ENCODE data around the gene LYRM1. TPM values are rescaled to one million over a fixed set of nuclear protein-coding genes. Genes with fewer than 3 reads are reported as not detected.

LYRM1 gene
- total and polyA plus RNA-seq, 3 donors from 2014 or later, result 30.2 to 87.2 (median 43.0) TPM

GRCh38 chr16:20916289-20916688 is 15.7 kb downstream of the LYRM1 start:
- Histone ChIP-seq H3K4me3 (no peak overlapping the region), H3K4me1 (peaks cover 4% of the 10 kb centered on the region), H3K36me3 (ENCODE audit: low read depth, missing control alignments) (no peaks in the 10 kb centered on the region), H3K27ac (no peak overlapping the region), H3K9me3 (no peaks in the 10 kb centered on the region), H3K27me3 (no peaks in the 10 kb centered on the region)
- 95 to 98% methylated on average over 10 of the region's 10 CpGs for WGBS, 2 donors
- no peak for TF ChIP-seq CTCF (IDR thresholded peaks at IDR 0.05)
- no peak for TF ChIP-seq POLR2A (IDR thresholded peaks at IDR 0.05)
- no peak for DNase-seq
- intact Hi-C loops (cut with DNase I; ENCODE audit: low total_unique reads), result no loop called here

- 88 to 91% methylated on average over 4 of the region's 4 CpGs for WGBS, 2 donors
- H3K36me3 ChIP-seq (ENCODE audit: low read depth, missing control alignments), result no peaks in the 10 kb centered on the region
- no peak for DNase-seq
- H3K27ac ChIP-seq, result no peak overlapping the region
- TF ChIP-seq POLR2A (IDR thresholded peaks at IDR 0.05), result no peak
- TF ChIP-seq CTCF (IDR thresholded peaks at IDR 0.05), result no peak
- no peaks in the 10 kb centered on the region for H3K27me3 ChIP-seq
- no peak overlapping the region for H3K4me3 ChIP-seq
- peaks cover 4% of the 10 kb centered on the region for H3K4me1 ChIP-seq
- intact Hi-C loops (cut with DNase I; ENCODE audit: low total_unique reads), result no loop called here
- no peaks in the 10 kb centered on the region for H3K9me3 ChIP-seq
These were observed 16.4 kb downstream of the LYRM1 start for GRCh38 chr16:20916942-20917341.

GRCh38 chr16:20918486-20919239 is 18.1 kb downstream of the LYRM1 start:
- peaks cover 4% of the 10 kb centered on the region for H3K4me1 ChIP-seq
- intact Hi-C loops (cut with DNase I; ENCODE audit: low total_unique reads), result no loop called here

GRCh38 chr16:20920091-20920490 is 19.5 kb downstream of the LYRM1 start:
- DNase-seq, result no peak
- Histone ChIP-seq H3K27ac (no peak overlapping the region), H3K4me3 (no peak overlapping the region), H3K27me3 (no peaks in the 10 kb centered on the region), H3K4me1 (peaks cover 4% of the 10 kb centered on the region), H3K36me3 (ENCODE audit: low read depth, missing control alignments) (no peaks in the 10 kb centered on the region), H3K9me3 (no peaks in the 10 kb centered on the region)
- TF ChIP-seq CTCF (IDR thresholded peaks at IDR 0.05) (no peak), POLR2A (IDR thresholded peaks at IDR 0.05) (no peak)
- intact Hi-C loops (cut with DNase I; ENCODE audit: low total_unique reads), result no loop called here
- 95 to 98% methylated on average over 5 of the region's 5 CpGs for WGBS, 2 donors

More at GRCh38 chr16:20918486-20919239, 18.1 kb downstream of the LYRM1 start:
- Histone ChIP-seq H3K27me3 (no peaks in the 10 kb centered on the region), H3K27ac (peak overlapping the region in 1 of 2 donors; percentile 33), H3K9me3 (no peaks in the 10 kb centered on the region), H3K36me3 (ENCODE audit: low read depth, missing control alignments) (no peaks in the 10 kb centered on the region), H3K4me3 (no peak overlapping the region)
- TF ChIP-seq POLR2A (IDR thresholded peaks at IDR 0.05), result no peak
- no peak for TF ChIP-seq CTCF (IDR thresholded peaks at IDR 0.05)
- 57 to 63% methylated on average over 4 of the region's 4 CpGs for WGBS, 2 donors
- peak; percentile 30 for DNase-seq

- Histone ChIP-seq H3K4me1 (peaks cover 4% of the 10 kb centered on the region), H3K36me3 (ENCODE audit: low read depth, missing control alignments) (no peaks in the 10 kb centered on the region), H3K27me3 (no peaks in the 10 kb centered on the region), H3K9me3 (no peaks in the 10 kb centered on the region), H3K27ac (no peak overlapping the region), H3K4me3 (no peak overlapping the region)
- intact Hi-C loops (cut with DNase I; ENCODE audit: low total_unique reads), result no loop called here
- 96 to 97% methylated on average over 2 of the region's 2 CpGs for WGBS, 2 donors
- DNase-seq, result no peak
- TF ChIP-seq CTCF (IDR thresholded peaks at IDR 0.05), result no peak
- TF ChIP-seq POLR2A (IDR thresholded peaks at IDR 0.05), result no peak
These were observed 20.2 kb downstream of the LYRM1 start for GRCh38 chr16:20920799-20921198.

Data from testis (tissue), 3 donors.